Measurements from ENCODE around the gene MATR3. TPM values are rescaled to one million over a fixed set of nuclear protein-coding genes. Genes with fewer than 3 reads are reported as not detected.
A peak's percentile ranks its signal among the peaks of the same experiment; 100 is the strongest.

The MATR3 gene
- total RNA-seq, 1 donor from 2014 or later = 232 TPM

DNA sequence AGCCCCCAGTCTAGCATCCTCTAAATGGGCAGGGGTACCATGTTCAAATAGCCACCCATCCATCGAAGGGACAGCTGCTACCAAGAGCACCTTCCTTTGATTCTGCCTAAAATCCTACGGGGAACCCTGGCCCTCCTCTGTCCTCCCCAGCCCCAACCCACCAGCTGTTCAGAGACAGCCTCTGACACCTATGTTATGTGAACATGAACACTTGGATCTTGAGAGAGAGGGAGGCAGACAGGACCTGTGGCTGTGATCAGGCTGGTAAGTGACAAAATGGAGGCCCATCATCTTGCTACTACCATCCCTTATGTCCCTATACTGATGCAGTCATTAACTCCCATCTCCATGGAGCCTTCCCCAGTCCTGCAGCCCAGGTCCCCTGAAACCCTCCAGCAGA, 81.4 kb downstream of the MATR3 start:
- intact Hi-C loops (cut with micrococcal nuclease) = loop anchor here (10.0 kb wide), 1 partner anchor 550 kb away; no protein-coding TSS in a partner anchor
- Mint-ChIP-seq H3K4me3 (no peak overlapping the region), H3K27ac (no peak overlapping the region), H3K36me3 (ENCODE audit: low read depth) (peaks cover 23% of the 10 kb centered on the region), H3K27me3 (ENCODE audit: insufficient read depth) (no peaks in the 10 kb centered on the region), H3K4me1 (ENCODE audit: low read depth) (peaks cover 16% of the 10 kb centered on the region), H3K9me3 (no peaks in the 10 kb centered on the region)
- DNase-seq (ENCODE audit: low spot score) = no peak

DNA sequence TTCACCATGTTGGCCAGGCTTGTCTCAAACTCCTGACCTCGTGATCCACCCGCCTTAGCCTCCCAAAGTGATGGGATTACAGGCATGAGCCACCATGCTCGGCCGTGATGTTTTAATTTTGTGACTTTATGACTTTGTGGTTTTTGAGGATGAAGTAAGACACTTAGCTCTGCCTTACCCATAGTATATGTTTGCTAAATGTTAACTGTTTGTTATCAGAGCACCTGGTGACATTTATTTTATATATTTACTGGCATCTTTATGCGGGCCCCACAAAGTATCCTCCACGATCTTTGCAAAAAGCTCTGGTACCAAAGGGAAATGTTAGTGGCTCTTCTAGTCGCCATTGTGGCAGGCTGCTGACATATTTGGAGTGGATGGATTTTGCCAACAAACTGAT, 82.8 kb downstream of the MATR3 start:
- no peak overlapping the region for H3K27ac Mint-ChIP-seq
- no peaks in the 10 kb centered on the region for H3K9me3 Mint-ChIP-seq
- DNase-seq (ENCODE audit: low spot score) = no peak
- intact Hi-C loops (cut with micrococcal nuclease) = loop anchor here (10.0 kb wide), 1 partner anchor 552 kb away; no protein-coding TSS in a partner anchor
- H3K4me3 Mint-ChIP-seq = no peak overlapping the region
- H3K4me1 Mint-ChIP-seq (ENCODE audit: low read depth) = peaks cover 11% of the 10 kb centered on the region
- no peaks in the 10 kb centered on the region for H3K27me3 Mint-ChIP-seq (ENCODE audit: insufficient read depth)
- H3K36me3 Mint-ChIP-seq (ENCODE audit: low read depth) = peaks cover 21% of the 10 kb centered on the region

DNA sequence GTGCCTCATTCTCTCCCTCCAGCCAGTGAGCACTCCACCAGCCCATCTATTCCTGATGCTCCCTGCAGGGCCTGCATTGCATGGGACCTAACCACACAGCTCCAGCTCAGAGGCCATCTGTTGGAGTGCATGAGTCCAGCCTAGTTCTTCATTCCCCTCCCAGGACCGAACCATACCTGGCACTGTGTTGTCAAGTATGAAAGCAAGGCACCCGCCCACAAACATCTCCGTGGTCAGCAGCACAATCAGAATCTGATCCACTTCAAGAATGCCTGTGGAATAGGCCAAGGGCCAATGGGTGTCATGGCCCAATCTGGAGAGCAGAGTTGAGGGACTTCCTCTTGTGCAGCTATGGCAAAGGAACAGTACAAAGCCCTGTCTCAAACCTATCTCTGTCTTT, 83.7 kb downstream of the MATR3 start:
- DNase-seq (ENCODE audit: low spot score) = no peak
- Mint-ChIP-seq H3K27me3 (ENCODE audit: insufficient read depth) (no peaks in the 10 kb centered on the region), H3K9me3 (no peaks in the 10 kb centered on the region), H3K36me3 (ENCODE audit: low read depth) (peaks cover 14% of the 10 kb centered on the region), H3K4me1 (ENCODE audit: low read depth) (peaks cover 3% of the 10 kb centered on the region), H3K27ac (no peak overlapping the region), H3K4me3 (no peak overlapping the region)
- intact Hi-C loops (cut with micrococcal nuclease) = loop anchor here (10.0 kb wide), 1 partner anchor 552 kb away; no protein-coding TSS in a partner anchor

DNA sequence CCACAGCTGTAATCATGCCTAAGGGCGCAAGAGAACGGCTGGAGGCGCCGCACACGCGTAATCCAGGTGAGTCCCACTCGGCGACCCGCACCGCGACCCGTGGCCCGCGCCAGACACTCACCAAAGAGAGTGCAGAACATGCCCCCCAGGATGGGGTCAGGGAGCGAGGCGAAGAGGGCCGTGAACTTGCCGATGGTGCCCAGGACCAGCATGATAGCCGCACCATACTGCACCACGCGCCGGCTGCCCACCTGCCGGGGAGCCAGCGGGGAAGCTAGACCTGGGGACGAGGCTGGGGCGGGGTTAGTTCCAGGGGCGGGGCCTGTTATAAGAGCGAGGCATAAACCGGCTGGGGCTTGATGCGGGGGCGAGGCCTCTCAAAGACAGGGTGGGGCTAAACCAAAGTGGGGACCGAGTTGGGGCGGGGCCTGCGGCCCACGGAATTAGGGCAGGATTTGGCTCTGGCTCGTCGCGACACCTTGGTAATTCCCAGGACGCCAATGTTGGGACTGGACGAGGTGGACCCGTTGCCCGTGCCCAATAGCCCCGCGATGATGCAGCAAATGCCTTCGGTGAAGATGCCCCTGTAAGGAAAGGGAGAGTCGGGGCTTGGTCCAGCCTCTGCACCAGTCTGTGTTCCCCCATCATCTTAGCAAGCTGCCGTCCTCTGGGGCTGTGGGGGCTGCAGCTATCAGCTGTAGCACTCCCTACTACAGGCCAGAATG, 84.7 kb downstream of the MATR3 start:
- peaks cover 9% of the 10 kb centered on the region for H3K36me3 Mint-ChIP-seq (ENCODE audit: low read depth)
- DNase-seq (ENCODE audit: low spot score) = no peak
- intact Hi-C loops (cut with micrococcal nuclease) = loop anchor here (10.0 kb wide), 1 partner anchor 553 kb away; no protein-coding TSS in a partner anchor
- peaks cover 1% of the 10 kb centered on the region for H3K4me1 Mint-ChIP-seq (ENCODE audit: low read depth)
- no peak overlapping the region for H3K4me3 Mint-ChIP-seq
- H3K27me3 Mint-ChIP-seq (ENCODE audit: insufficient read depth) = no peaks in the 10 kb centered on the region
- no peaks in the 10 kb centered on the region for H3K9me3 Mint-ChIP-seq
- H3K27ac Mint-ChIP-seq = no peak overlapping the region

DNA sequence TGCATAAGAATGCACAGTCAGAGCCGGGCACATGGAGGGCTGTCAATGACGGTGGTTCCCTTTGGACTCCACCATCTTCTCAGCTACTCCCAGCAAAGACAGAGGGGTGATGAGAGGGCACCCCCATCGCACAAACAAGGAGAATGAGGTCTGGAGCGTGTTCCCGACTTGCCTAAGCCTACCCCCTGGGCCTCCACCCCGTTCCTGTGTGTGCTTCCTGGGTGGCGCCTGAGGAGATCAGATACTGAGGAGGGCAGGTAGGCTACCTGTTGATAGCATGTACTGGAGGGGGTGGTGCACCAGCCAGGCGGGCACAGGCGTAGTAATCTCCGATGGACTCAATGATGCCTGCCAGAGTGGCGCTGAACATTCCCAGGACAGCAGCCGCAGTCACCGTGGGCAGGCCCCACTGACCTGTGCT, 85.4 kb downstream of the MATR3 start:
- peaks cover 5% of the 10 kb centered on the region for H3K36me3 Mint-ChIP-seq (ENCODE audit: low read depth)
- H3K4me3 Mint-ChIP-seq = no peak overlapping the region
- intact Hi-C loops (cut with micrococcal nuclease) = loop anchor here (10.0 kb wide), 1 partner anchor 554 kb away; no protein-coding TSS in a partner anchor
- no peaks in the 10 kb centered on the region for H3K9me3 Mint-ChIP-seq
- no peaks in the 10 kb centered on the region for H3K27me3 Mint-ChIP-seq (ENCODE audit: insufficient read depth)
- H3K27ac Mint-ChIP-seq = peak overlapping the region; percentile 1
- peaks cover 8% of the 10 kb centered on the region for H3K4me1 Mint-ChIP-seq (ENCODE audit: low read depth)
- no peak for DNase-seq (ENCODE audit: low spot score)

DNA sequence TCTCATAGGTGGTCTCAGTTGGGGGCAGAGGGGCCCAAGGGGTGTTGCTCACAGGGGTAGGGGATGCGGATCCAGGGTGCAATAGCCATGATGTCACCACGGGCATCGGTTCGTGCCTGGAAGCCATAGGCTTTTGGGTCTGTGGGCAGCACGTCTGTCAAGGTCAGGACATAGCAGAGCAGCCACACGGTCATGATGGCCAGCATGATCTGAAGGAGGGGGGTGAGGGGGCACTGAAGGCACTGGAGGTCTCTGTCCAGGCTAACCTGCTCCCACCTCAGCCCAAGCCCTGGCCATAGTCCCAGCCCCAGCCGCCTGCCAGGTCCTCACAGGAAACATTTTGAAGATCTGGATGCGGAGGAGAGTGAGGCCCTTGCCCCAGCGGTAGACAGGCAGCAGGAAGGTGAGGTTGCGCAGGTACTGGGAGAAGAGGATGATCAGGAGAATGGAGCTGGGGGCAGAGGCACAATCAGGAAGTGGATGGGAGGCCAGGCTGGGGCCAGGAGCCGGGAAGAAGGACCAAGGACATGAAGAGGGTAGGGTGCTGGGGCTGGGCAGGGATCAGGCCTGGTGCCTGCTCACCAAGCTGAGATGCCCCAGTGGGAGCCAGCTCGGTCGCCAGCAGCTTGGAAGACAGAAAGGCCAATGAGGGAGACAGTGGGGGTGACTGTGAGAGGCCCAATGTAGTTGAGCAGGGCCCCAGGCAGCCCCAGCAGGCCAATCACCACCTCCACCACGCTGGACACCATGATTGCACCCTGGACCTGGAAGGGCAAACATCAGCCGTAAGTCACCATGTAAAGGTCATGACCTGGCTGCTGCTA, 86.3 kb downstream of the MATR3 start:
- Mint-ChIP-seq H3K4me1 (ENCODE audit: low read depth) (peaks cover 17% of the 10 kb centered on the region), H3K27me3 (ENCODE audit: insufficient read depth) (no peaks in the 10 kb centered on the region), H3K36me3 (ENCODE audit: low read depth) (peaks cover 4% of the 10 kb centered on the region), H3K27ac (peak overlapping the region; percentile 1), H3K9me3 (no peaks in the 10 kb centered on the region), H3K4me3 (no peak overlapping the region)
- no peak for DNase-seq (ENCODE audit: low spot score)
- intact Hi-C loops (cut with micrococcal nuclease) = loop anchor here (10.0 kb wide), 1 partner anchor 555 kb away; no protein-coding TSS in a partner anchor

Other genes with a start within 250 kb of the MATR3 start
- gene SIL1, start 95.4 kb upstream of the MATR3 start, total RNA-seq = 28.6 and 41.1 TPM in 2 replicates
- 88.4 and 97.3 TPM in 2 replicates for gene PAIP2, start 48.1 kb downstream of the MATR3 start, total RNA-seq
- gene SLC23A1, start 89.6 kb downstream of the MATR3 start, total RNA-seq = 1.4 and 1.5 TPM in 2 replicates
- 38.1 and 38.8 TPM in 2 replicates for gene MZB1, start 96.2 kb downstream of the MATR3 start, total RNA-seq
- 9.1 and 9.3 TPM in 2 replicates for gene PROB1, start 101.4 kb downstream of the MATR3 start, total RNA-seq
- gene SPATA24, start 110.3 kb downstream of the MATR3 start, total RNA-seq = 4.1 and 5.3 TPM in 2 replicates
- 30.0 and 36.3 TPM in 2 replicates for gene DNAJC18, start 145.8 kb downstream of the MATR3 start, total RNA-seq
- gene ECSCR, start 169.0 kb downstream of the MATR3 start, total RNA-seq = 1.3 and 1.4 TPM in 2 replicates
- gene SMIM33, start 177.3 kb downstream of the MATR3 start, total RNA-seq = 0.29 and 0.39 TPM in 2 replicates
- 213 and 226 TPM in 2 replicates for gene STING1, start 189.0 kb downstream of the MATR3 start, total RNA-seq